GM12873 (cell line): Measurements from ENCODE around the gene DDX47.
A peak's percentile ranks its signal among the peaks of the same experiment; 100 is the strongest.

Experiments
- TF ChIP-seq, protein P1 (sequence below): IDR thresholded peaks from 2 replicates; pipeline ENCODE4 v1.5.1; 2012; ENCODE audit warnings: low read depth, mild to moderate bottlenecking, moderate library complexity, low read length, control low read depth; ENCODE audit not compliant: insufficient read depth; ENCODE audit errors: missing control alignments

DDX47 gene

DNA sequence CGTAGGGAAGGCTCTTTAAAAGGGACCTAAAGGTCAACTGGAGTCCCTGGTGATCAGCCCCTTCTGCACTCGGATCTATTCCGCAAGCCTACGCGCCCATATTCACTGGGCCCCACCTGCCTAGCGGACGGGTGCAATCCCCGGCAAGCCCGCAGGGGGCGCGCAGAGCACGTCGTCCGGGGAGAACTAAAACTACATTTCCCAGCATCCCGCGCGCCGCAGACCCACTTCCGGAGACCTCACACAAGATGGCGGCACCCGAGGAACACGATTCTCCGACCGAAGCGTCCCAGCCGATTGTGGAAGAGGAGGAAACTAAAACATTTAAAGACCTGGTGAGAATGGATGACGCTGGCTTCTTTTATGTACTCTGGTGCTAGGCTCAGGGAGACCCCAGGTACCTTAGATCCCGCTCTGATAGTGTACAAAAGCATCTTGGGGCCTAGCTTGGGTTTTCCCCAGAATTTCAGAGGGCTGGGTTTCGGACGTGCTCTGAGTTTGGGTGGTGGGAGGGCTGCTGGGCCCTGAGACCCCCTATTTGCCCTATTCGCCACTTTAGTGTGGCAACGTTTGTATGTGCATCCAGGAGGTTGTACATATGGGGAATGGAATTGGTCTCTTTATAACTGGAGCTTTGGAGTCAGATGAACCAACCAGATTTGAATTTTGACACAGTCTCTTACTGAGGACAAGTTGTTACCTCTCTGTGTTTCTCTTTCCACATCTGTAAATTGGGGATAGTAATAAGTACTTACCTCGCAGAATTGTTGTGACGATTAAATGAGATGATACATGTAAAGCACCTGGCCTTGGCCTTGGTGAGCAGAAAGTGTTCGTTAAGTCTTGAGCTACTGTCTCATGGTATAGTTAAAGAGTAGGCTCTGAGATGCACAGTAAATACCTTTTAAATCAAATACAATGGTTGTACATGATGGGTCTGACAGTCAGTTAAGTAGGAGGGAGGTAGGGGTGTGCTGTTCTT lies at the start of gene DDX47:
DDX47 (plus strand) TSS at position 227 of the 982 bp plus-strand sequence; CDS start at position 249, 22 bp downstream.
- TF ChIP-seq, protein P1, sequence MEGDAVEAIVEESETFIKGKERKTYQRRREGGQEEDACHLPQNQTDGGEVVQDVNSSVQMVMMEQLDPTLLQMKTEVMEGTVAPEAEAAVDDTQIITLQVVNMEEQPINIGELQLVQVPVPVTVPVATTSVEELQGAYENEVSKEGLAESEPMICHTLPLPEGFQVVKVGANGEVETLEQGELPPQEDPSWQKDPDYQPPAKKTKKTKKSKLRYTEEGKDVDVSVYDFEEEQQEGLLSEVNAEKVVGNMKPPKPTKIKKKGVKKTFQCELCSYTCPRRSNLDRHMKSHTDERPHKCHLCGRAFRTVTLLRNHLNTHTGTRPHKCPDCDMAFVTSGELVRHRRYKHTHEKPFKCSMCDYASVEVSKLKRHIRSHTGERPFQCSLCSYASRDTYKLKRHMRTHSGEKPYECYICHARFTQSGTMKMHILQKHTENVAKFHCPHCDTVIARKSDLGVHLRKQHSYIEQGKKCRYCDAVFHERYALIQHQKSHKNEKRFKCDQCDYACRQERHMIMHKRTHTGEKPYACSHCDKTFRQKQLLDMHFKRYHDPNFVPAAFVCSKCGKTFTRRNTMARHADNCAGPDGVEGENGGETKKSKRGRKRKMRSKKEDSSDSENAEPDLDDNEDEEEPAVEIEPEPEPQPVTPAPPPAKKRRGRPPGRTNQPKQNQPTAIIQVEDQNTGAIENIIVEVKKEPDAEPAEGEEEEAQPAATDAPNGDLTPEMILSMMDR = peak; percentile 96

DNA sequence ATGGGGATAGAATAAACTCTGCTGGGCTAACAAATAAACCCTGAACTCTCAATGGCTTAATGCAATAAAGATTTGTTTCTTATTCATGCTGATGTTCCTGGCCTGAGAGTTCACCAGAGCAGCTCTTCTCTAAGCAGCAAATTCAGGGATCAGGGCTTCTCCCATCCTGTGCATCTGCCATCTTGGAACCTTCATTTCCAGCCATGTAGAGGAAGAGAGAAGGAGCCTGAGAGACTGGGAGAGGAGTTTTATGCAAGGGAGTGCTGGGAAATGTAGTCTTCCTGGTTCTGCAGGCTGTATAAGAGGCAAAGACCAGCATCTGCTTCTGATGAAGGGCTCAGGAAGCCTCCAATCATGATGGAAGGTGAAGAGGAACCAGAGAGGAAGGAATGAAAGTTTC lies 48.3 kb upstream of the DDX47 start:
- TF ChIP-seq, protein P1 = no peak

DNA sequence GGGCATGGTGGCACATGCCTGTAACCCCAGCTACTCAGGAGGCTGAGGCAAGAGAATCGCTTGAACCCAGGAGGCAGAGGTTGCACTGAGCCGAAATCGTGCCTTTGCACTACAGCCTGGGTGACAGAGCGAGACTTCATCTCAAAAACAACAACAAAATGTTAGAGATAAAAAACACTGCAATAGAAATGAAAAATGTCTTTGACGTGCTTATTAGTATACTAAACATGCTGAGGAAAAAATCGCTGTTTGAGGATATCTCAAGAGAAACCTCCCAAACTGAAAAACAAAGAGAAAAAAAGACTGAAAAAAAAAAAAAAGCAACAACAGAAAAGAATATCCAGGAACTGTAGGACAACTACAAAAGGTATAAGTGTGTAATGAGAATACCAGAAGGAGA lies 42.9 kb upstream of the DDX47 start:
- TF ChIP-seq, protein P1 = no peak

DNA sequence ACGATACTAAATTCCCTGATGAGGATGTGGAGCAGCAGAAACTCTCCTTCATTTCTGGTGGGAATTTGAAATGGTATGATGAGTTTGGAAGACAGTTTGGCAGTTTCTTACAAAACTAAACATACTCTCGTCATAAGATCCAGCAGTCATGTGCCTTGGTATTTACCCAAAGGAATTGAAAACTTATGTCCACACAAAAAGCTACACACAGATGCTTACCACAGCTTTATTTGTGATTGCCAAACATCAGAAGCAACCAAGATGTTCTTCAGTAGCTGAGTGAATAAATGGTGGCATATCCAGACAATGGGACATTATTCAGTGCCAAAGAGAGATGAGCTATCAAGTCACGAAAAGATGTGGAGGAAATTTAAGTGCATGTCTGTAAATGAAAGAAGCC lies 38.4 kb upstream of the DDX47 start:
- TF ChIP-seq, protein P1 = no peak

DNA sequence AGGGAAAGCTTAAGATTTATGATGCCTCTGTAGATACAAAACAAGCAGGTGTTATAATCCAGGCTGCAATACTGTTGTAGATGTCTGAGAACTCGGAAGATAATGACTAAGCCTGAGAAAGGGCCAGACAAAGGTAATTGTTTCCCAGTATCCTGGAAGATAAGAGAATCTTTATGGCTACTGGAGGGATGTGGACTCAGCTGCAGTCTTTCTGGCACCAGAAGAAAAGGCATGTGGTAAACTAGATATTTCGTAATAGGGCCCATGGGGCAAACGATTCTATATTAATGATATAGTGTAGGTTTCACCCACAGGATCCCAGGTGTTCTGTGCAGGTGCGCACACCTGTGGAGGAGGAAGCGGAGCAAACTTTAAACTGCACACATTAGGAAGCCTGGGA lies 36.9 kb upstream of the DDX47 start:
- TF ChIP-seq, protein P1 = no peak

DNA sequence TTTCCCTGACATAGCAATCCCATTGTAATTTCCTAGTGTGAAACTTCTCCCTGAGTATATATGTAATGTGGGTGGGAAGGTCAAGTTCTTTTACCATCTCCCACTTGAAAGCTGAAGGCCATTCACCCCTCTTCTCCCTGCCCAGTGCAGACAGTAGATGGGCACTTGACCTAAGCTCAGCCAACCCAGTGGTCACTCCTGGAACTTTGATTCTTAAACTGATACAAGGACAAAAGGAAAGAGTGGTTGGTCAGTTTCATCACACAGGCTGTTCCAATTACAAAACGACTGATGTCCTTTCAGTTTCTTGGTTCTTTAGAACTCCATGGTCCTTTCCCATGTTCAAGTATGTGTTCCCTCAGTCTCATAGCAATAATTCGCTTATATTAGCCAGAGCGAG lies 36.1 kb upstream of the DDX47 start:
- TF ChIP-seq, protein P1 = no peak

DNA sequence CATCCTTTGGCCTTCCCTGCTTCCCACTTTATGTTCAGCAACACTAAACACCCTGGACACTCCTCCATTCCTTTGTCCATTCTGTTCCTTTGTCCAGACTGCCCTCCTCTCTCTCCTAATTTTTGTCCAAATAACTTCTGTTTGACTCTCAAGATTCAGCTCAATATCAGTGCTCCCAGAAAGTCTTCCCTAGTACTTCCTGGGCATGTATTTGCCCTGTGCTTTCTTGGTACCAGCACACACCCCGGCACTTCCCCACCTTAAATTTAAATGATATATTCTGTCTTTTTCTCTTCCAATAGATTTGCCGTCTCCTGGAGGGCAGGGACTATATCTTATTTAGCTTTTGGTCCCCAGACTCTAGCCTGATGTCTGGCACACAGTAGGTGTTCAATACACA lies 34.1 kb upstream of the DDX47 start:
- TF ChIP-seq, protein P1 = no peak
